HepG2 (cell line): ENCODE results near the gene KAT6B. TPM values are rescaled to one million over a fixed set of nuclear protein-coding genes. Genes with fewer than 3 reads are reported as not detected.

Experiments used
- ATAC-seq: fragments of 200-7000 bp; cut with Tn5 transposase; 3 replicates; pipeline ENCODE4 v1.9.1; 2020; ENCODE audit warnings: mild to moderate bottlenecking, moderate library complexity
- BruUV-seq: library from RNA; stranded (reverse); fragments of 400-500 nt; replicated peaks from 2 replicates; lab custom pipeline; 2021; lab: Mats Ljungman, UMichigan
- CTCF ChIA-PET: fragments of 300-600 bp; formaldehyde crosslinking; extraction: SDS; loops from one replicate; lab custom pipeline; 2021; ENCODE audit warnings: low total read pairs, inconsistent platforms, low intra/inter-chr PET ratio; lab: Yijun Ruan, JAX
- POLR2A ChIA-PET: fragments of 350-600 bp; sonication (Branson Sonifier 250); formaldehyde crosslinking; loops from one replicate; lab custom pipeline; 2020; ENCODE audit warnings: antibody characterized with exemption, inconsistent platforms; lab: Yijun Ruan, JAX
- DNase-seq: peaks from one replicate; pipeline ENCODE4 v3.0.0-alpha.2; 2015; ENCODE audit warnings: low spot score
- FAIRE-seq: peaks from 3 replicates; lab custom pipeline; 2011; peaks lifted over from hg19 to GRCh38; lab: Jason Lieb, UNC
- H2AFZ ChIP-seq: one replicate; pipeline ENCODE4 v1.6.1; 2011; ENCODE audit warnings: low read length, inconsistent platforms
- H3K27ac ChIP-seq: fragments of 300-600 bp; 3 replicates; pipeline ENCODE4 v1.8.0; 2011; ENCODE audit warnings: mixed run types, mild to moderate bottlenecking, mixed read lengths, low read length, inconsistent platforms; ENCODE audit not compliant: insufficient read depth; ENCODE audit errors: extremely low read length
- H3K27me3 ChIP-seq, 2 experiments: fragments of 200-600 bp in 1 of 2; 2 replicates in 1 of 2; 3 replicates in 1 of 2; pipeline versions ENCODE4 v1.6.0 to v1.8.0; 2011; ENCODE audit warnings: low read length in 2 of 2, mild to moderate bottlenecking in 2 of 2, moderate library complexity in 2 of 2, inconsistent platforms in 1 of 2; ENCODE audit not compliant: insufficient read depth in 2 of 2, control insufficient read depth in 1 of 2
- H3K36me3 ChIP-seq, 2 experiments: fragments of 200-600 bp in 1 of 2; replicated peaks in 1 of 2; 2 replicates in 1 of 2; 3 replicates in 1 of 2; pipeline versions ENCODE4 v1.5.1 to v1.8.0; 2011; ENCODE audit warnings: low read length in 2 of 2, inconsistent platforms in 1 of 2; ENCODE audit not compliant: insufficient read depth in 2 of 2, control insufficient read depth in 1 of 2
- H3K4me1 ChIP-seq: 2 replicates; pipeline ENCODE4 v1.5.1; 2012; ENCODE audit warnings: low read length, inconsistent platforms; ENCODE audit not compliant: insufficient read depth
- H3K4me2 ChIP-seq: 2 replicates; pipeline ENCODE4 v1.6.0; 2011; ENCODE audit warnings: low read depth, low read length, inconsistent platforms
- H3K4me3 ChIP-seq, 3 experiments: fragments of 200-600 bp in 1 of 3; sonication (generic), shearing (Covaris generic) in 1 of 3; replicated peaks in 1 of 3; 2 replicates each; pipeline ENCODE4 v1.5.1; 2011 to 2016; ENCODE audit warnings: low read length in 3 of 3, inconsistent platforms in 2 of 3, low read depth in 2 of 3, mild to moderate bottlenecking in 2 of 3, control low read depth in 1 of 3, mixed read lengths in 1 of 3; ENCODE audit not compliant: insufficient read depth in 1 of 3
- H3K79me2 ChIP-seq: one replicate; pipeline ENCODE4 v1.6.1; 2011; ENCODE audit warnings: low read length, inconsistent platforms; ENCODE audit not compliant: insufficient read depth
- H3K9ac ChIP-seq: 2 replicates; pipeline ENCODE4 v1.6.0; 2011; ENCODE audit warnings: mild to moderate bottlenecking, low read depth, low read length, inconsistent platforms; ENCODE audit not compliant: insufficient read depth
- H3K9me3 ChIP-seq: 2 replicates; pipeline ENCODE4 v1.5.1; 2012; ENCODE audit warnings: mild to moderate bottlenecking, low read length
- H4K20me1 ChIP-seq: 2 replicates; pipeline ENCODE4 v1.6.0; 2011; ENCODE audit warnings: inconsistent platforms, mild to moderate bottlenecking, low read length, moderate library complexity; ENCODE audit not compliant: insufficient read depth
- CC2D1A ChIP-seq: sonication (generic); formaldehyde crosslinking; IDR thresholded peaks from 2 replicates; pipeline ENCODE4 v1.8.1; 2023; ENCODE audit warnings: mild to moderate bottlenecking, missing genetic modification reagents
- HMG20A ChIP-seq: IDR thresholded peaks from 2 replicates; pipeline ENCODE4 v1.6.1; 2016; ENCODE audit warnings: borderline replicate concordance
- HNF1B ChIP-seq: sonication (generic); formaldehyde crosslinking; IDR thresholded peaks from 2 replicates; pipeline ENCODE4 v1.5.1; 2020; ENCODE audit warnings: mild to moderate bottlenecking, moderate library complexity, missing genetic modification reagents
- NFKBIZ ChIP-seq: IDR thresholded peaks from 2 replicates; pipeline ENCODE4 v1.6.1; 2018; ENCODE audit warnings: missing genetic modification reagents, missing compliant biosample characterization
- NONO ChIP-seq, 2 experiments: fragments of 450-650 bp in 1 of 2; sonication (generic) in 1 of 2; formaldehyde crosslinking in 1 of 2; IDR thresholded peaks in 1 of 2; conservative IDR thresholded peaks in 1 of 2; 2 replicates each; pipeline versions ENCODE4 v1.6.1 to v1.8.0; 2017 to 2022; ENCODE audit warnings: mild to moderate bottlenecking in 1 of 2, missing genetic modification reagents in 1 of 2, moderate library complexity in 1 of 2
- PHB2 ChIP-seq: fragments of 450-650 bp; IDR thresholded peaks from 2 replicates; pipeline ENCODE4 v1.6.1; 2018; ENCODE audit not compliant: partially characterized antibody
- RFX1 ChIP-seq: fragments of 450-650 bp; IDR thresholded peaks from 2 replicates; pipeline ENCODE4 v1.6.1; 2017
- RNF219 ChIP-seq: sonication (generic); formaldehyde crosslinking; IDR thresholded peaks from 2 replicates; pipeline ENCODE4 v1.5.0; 2020; ENCODE audit warnings: mild to moderate bottlenecking, missing genetic modification reagents
- TCF7 ChIP-seq: sonication (generic); IDR thresholded peaks from 2 replicates; pipeline ENCODE4 v1.6.1; 2016; ENCODE audit warnings: antibody characterized with exemption, low read depth
- TOPORS ChIP-seq: sonication (generic); formaldehyde crosslinking; IDR thresholded peaks from 2 replicates; pipeline ENCODE4 v1.8.0; 2023; ENCODE audit warnings: mild to moderate bottlenecking, missing genetic modification reagents
- ZBTB33 ChIP-seq: sonication (generic); formaldehyde crosslinking; IDR thresholded peaks from 2 replicates; pipeline ENCODE4 v1.4.0; 2020; ENCODE audit warnings: missing genetic modification reagents
- ZNF138 ChIP-seq: sonication (generic); formaldehyde crosslinking; IDR thresholded peaks from 2 replicates; pipeline ENCODE4 v1.5.0; 2020; ENCODE audit warnings: mild to moderate bottlenecking, low read depth, missing genetic modification reagents
- ZNF225 ChIP-seq: sonication (generic); formaldehyde crosslinking; IDR thresholded peaks from 2 replicates; pipeline ENCODE4 v1.4.0; 2020; ENCODE audit warnings: mild to moderate bottlenecking, missing genetic modification reagents
- ZNF280D ChIP-seq: sonication (generic); formaldehyde crosslinking; IDR thresholded peaks from 2 replicates; pipeline ENCODE4 v1.5.1; 2020; ENCODE audit warnings: mild to moderate bottlenecking, missing genetic modification reagents
- WGBS: methylation state at CpG from one replicate; pipeline ENCODE4 v1.1.6; 2017; ENCODE audit warnings: low lambda C conversion rate; 5-methylcytosine and 5-hydroxymethylcytosine counted together
- in situ Hi-C: cut with HindIII; loops from 2 replicates; pipeline ENCODE4 v1.10.0; 2017; ENCODE audit warnings: low pct_unique_long_range_greater_than_20kb; ENCODE audit not compliant: extremely low pct_ligation_motif_present
- intact Hi-C: fragments of 100-400 bp; cut with micrococcal nuclease; formaldehyde crosslinking; loops from one replicate; pipeline ENCODE4 v1.10.0; 2022; ENCODE audit not compliant: unreplicated experiment
- polyA plus RNA-seq, 8 experiments: library from polyadenylated mRNA; depleted of rRNA in 3 of 8; stranded (reverse) in 7 of 8; unstranded in 1 of 8; fragments of >200 nt; fragmentation: Illumina TruSeq in 4 of 8; extraction: Trizol in 4 of 8; gene quantifications; 2 replicates each; pipeline versions ENCODE4 v1.2.1 to v1.2.3, GENCODE V29; 2011 to 2016; ENCODE audit warnings: low read depth in 4 of 8, missing spikeins in 1 of 8, mixed read lengths in 1 of 8; ENCODE audit not compliant: insufficient read depth in 1 of 8
- total RNA-seq, 5 experiments: library from RNA; depleted of rRNA; stranded (reverse); fragments of >200 nt; fragmentation: Illumina TruSeq; extraction: Trizol; gene quantifications; 2 replicates each; pipeline ENCODE4 v1.2.3, GENCODE V29; 2016; ENCODE audit warnings: low read depth in 1 of 5

The KAT6B gene
- total and polyA plus RNA-seq, 2 of the 13 experiments (the other 11 are each of a cell fraction or from before 2014, with no cell fraction given) = 3.0 to 9.5 TPM

GRCh38 chr10:74880041-74880440 is 53.6 kb downstream of the KAT6B start:
- in situ Hi-C loops = no loop called here
- 97% methylated on average over 3 of the region's 3 CpGs for WGBS
- Histone ChIP-seq H3K4me2 (no peak overlapping the region), H3K36me3 (no peaks in the 10 kb centered on the region), H2AFZ (no peak overlapping the region), H3K9ac (no peak overlapping the region), H3K27ac (no peak overlapping the region), H3K9me3 (no peaks in the 10 kb centered on the region), H4K20me1 (0 out of 2 replicates have a peak, but pooled peaks cover 7% of the 10 kb centered on the region), H3K27me3 (no peaks in the 10 kb centered on the region), H3K4me1 (peaks cover 41% of the 10 kb centered on the region), H3K4me3 (no peak overlapping the region), H3K79me2 (peaks cover 2% of the 10 kb centered on the region)
- ChIA-PET CTCF (no interaction called here), POLR2A (no interaction called here)
- TF ChIP-seq PHB2 (no peak), RFX1 (no peak), ZNF225 (CRISPR knock-in tag) (no peak), CC2D1A (CRISPR knock-in tag) (no peak), TCF7 (no peak), TOPORS (no peak), NONO (IDR thresholded peaks at IDR 0.05) (no peak), NONO (CRISPR knock-in tag; conservative IDR thresholded peaks at IDR 0.05) (no peak), RNF219 (no peak), HMG20A (CRISPR knock-in tag) (no peak), ZNF280D (CRISPR knock-in tag) (no peak), NFKBIZ (no peak), ZBTB33 (no peak), HNF1B (CRISPR knock-in tag) (no peak), ZNF138 (CRISPR knock-in tag) (no peak)
- intact Hi-C loops = no loop called here
- BruUV-seq = no TSS peak
- FAIRE-seq (no peak), DNase-seq (no peak), ATAC-seq (no peak)
